ENCODE results near the gene CCDC60.

- TF ChIP-seq POLR2AphosphoS5 (IDR thresholded peaks at IDR 0.05) (no peak), CTCF (IDR thresholded peaks at IDR 0.05) (no peak)
Observed at GRCh38 chr12:119328111-119328510, 6.4 kb upstream of the CCDC60 start.

Data from breast epithelium (tissue), 3 donors.